GM10266 (cell line): ENCODE measurements around the gene SLCO4A1.

Experiments
- DNase-seq: peaks from one replicate; pipeline ENCODE4 v3.0.0; 2012; ENCODE audit errors: extremely low spot score
- CTCF ChIP-seq: IDR thresholded peaks from 2 replicates; pipeline ENCODE4 v1.5.1; 2012; ENCODE audit warnings: mild to moderate bottlenecking, low read depth; ENCODE audit not compliant: control insufficient read depth, insufficient read depth; ENCODE audit errors: missing control alignments

Gene SLCO4A1

GRCh38 chr20:62635852-62636251 lies 6.5 kb upstream of the SLCO4A1 start:
- no peak for DNase-seq
- no peak for TF ChIP-seq CTCF

GRCh38 chr20:62636446-62636845 lies 5.9 kb upstream of the SLCO4A1 start:
- no peak for DNase-seq
- no peak for TF ChIP-seq CTCF

GRCh38 chr20:62637110-62637509 lies 5.2 kb upstream of the SLCO4A1 start:
- no peak for DNase-seq
- TF ChIP-seq CTCF: no peak

GRCh38 chr20:62637521-62638054 lies 4.7 kb upstream of the SLCO4A1 start:
- no peak for TF ChIP-seq CTCF

GRCh38 chr20:62638055-62638570 lies 4.2 kb upstream of the SLCO4A1 start:
- TF ChIP-seq CTCF: no peak

More at GRCh38 chr20:62637521-62638054, 4.7 kb upstream of the SLCO4A1 start:
- no peak for DNase-seq

GRCh38 chr20:62638679-62639406 lies 3.5 kb upstream of the SLCO4A1 start:
- no peak for DNase-seq

More at GRCh38 chr20:62638055-62638570, 4.2 kb upstream of the SLCO4A1 start:
- no peak for DNase-seq

More at GRCh38 chr20:62638679-62639406, 3.5 kb upstream of the SLCO4A1 start:
- no peak for TF ChIP-seq CTCF
